MCF 10A (cell line): ENCODE results near the gene DNAJA3. TPM values are rescaled to one million over a fixed set of nuclear protein-coding genes. Genes with fewer than 3 reads are reported as not detected.

Experiments
- Bru-seq: library from RNA; stranded (reverse); fragments of 400-500 nt; gene quantifications from one replicate; lab custom pipeline; 2021; lab: Mats Ljungman, UMichigan
- BruChase-seq, 2 experiments: library from RNA; stranded (reverse); fragments of 400-500 nt; gene quantifications; one replicate each; lab custom pipeline; 2021; lab: Mats Ljungman, UMichigan
- BruUV-seq: library from RNA; stranded (reverse); fragments of 400-500 nt; replicated peaks from 2 replicates; lab custom pipeline; 2021; lab: Mats Ljungman, UMichigan
- CTCF ChIA-PET: fragments of 300-600 bp; sonication (Branson Sonifier 250); formaldehyde crosslinking; extraction: SDS; loops from one replicate; lab custom pipeline; 2021; ENCODE audit warnings: antibody characterized with exemption, inconsistent platforms; lab: Yijun Ruan, JAX
- POLR2A ChIA-PET: fragments of 300-600, 350-650 bp; sonication (Branson Sonifier 250); formaldehyde crosslinking; extraction: SDS; loops from one replicate; lab custom pipeline; 2020; ENCODE audit warnings: antibody characterized with exemption, inconsistent platforms; lab: Yijun Ruan, JAX
- DNase-seq: peaks from one replicate; pipeline ENCODE4 v3.0.0-alpha.2; 2018; ENCODE audit not compliant: unreplicated experiment
- H3K27ac Mint-ChIP-seq: one replicate; pipeline ENCODE4 v1.8.0; 2022; ENCODE audit warnings: mild to moderate bottlenecking, low read depth, mixed read lengths; ENCODE audit not compliant: unreplicated experiment
- H3K27me3 Mint-ChIP-seq: one replicate; pipeline ENCODE4 v1.8.0; 2022; ENCODE audit warnings: mixed read lengths; ENCODE audit not compliant: insufficient read depth, unreplicated experiment
- H3K36me3 Mint-ChIP-seq: one replicate; pipeline ENCODE4 v1.8.0; 2022; ENCODE audit warnings: mild to moderate bottlenecking, moderate library complexity, mixed read lengths; ENCODE audit not compliant: insufficient read depth, unreplicated experiment
- H3K4me1 Mint-ChIP-seq: one replicate; pipeline ENCODE4 v1.8.0; 2022; ENCODE audit warnings: mixed read lengths; ENCODE audit not compliant: insufficient read depth, unreplicated experiment
- H3K4me3 Mint-ChIP-seq: one replicate; pipeline ENCODE4 v1.8.0; 2022; ENCODE audit warnings: mild to moderate bottlenecking, moderate library complexity, mixed read lengths; ENCODE audit not compliant: unreplicated experiment
- H3K9me3 Mint-ChIP-seq: one replicate; pipeline ENCODE4 v1.8.0; 2022; ENCODE audit warnings: mixed read lengths; ENCODE audit not compliant: unreplicated experiment
- CTCF ChIP-seq: fragments of 200-600 bp; IDR thresholded peaks from one replicate; pipeline ENCODE4 v1.8.0; 2022; ENCODE audit warnings: antibody characterized with exemption, mild to moderate bottlenecking; ENCODE audit not compliant: unreplicated experiment
- intact Hi-C: fragments of 100-400 bp; cut with micrococcal nuclease; formaldehyde crosslinking; loops from 2 replicates; pipeline ENCODE4 v1.14.1; 2022
- long read RNA-seq: library from polyadenylated mRNA; stranded (forward); transcript quantifications from one replicate; pipeline ENCODE4 v2.0.0, GENCODE V29; 2022
- total RNA-seq: library from RNA; stranded (reverse); gene quantifications from 2 replicates; pipeline ENCODE4 v1.2.3, GENCODE V29; 2022

DNAJA3 gene
- total RNA-seq = 98.1 and 101 TPM in 2 replicates
- Bru-seq, nascent RNA = percentile 77 among the genes with signal in this experiment
- percentile 89 among the genes with signal in this experiment for BruChase-seq, experiment 1, labeled RNA remaining after a 6-hour chase
- BruChase-seq, experiment 2, labeled RNA remaining after a 2-hour chase = percentile 82 among the genes with signal in this experiment
- long read RNA-seq, transcript DNAJA3-201 (12 exons, 2,763 nt) = minor isoform, 149 of 496 reads
- long read RNA-seq, transcript DNAJA3-202 (11 exons, 2,591 nt) = major isoform, 269 of 496 reads
- long read RNA-seq, partial matches to known transcripts = 9 of 496 reads
- long read RNA-seq, other reads (novel, unspliced or antisense) = 67 of 496 reads

GRCh38 chr16:4425378-4426020 is at the start of gene DNAJA3:
Gene DNAJA3 (plus strand): TSS chr16:4425868. CDS start chr16:4425882, 14 bp downstream.
- ChIA-PET POLR2A (interaction anchor here (0.7 to 1.4 kb wide), 8 partner anchors 9 to 832 kb away, joined by 3 to 10 read pairs (median 4); partner anchors contain the start of gene CORO7), CTCF (no interaction called here)
- no peaks in the 10 kb centered on the region for H3K9me3 Mint-ChIP-seq
- peaks cover 20% of the 10 kb centered on the region for H3K36me3 Mint-ChIP-seq
- no peak for TF ChIP-seq CTCF
- peak within 1 kb of the TSS; percentile 95 for H3K4me3 Mint-ChIP-seq
- intact Hi-C loops = no loop called here
- DNase-seq = peak; percentile 95
- H3K27ac Mint-ChIP-seq = peak within 1 kb of the TSS; percentile 97
- peaks cover 11% of the 10 kb centered on the region for H3K4me1 Mint-ChIP-seq
- H3K27me3 Mint-ChIP-seq = no peaks in the 10 kb centered on the region
- BruUV-seq = no TSS peak

- ChIA-PET CTCF (interaction anchor here (0.7 to 5.0 kb wide), 4 partner anchors 12 to 32 kb away, joined by 3 to 47 read pairs (median 13); no protein-coding TSS in a partner anchor), POLR2A (interaction anchor here (0.7 kb wide), 1 partner anchor 567 kb away, joined by 4 read pairs; no protein-coding TSS in a partner anchor)
- DNase-seq = peak; percentile 65
- intact Hi-C loops = no loop called here
- Mint-ChIP-seq H3K27me3 (no peaks in the 10 kb centered on the region), H3K9me3 (no peaks in the 10 kb centered on the region), H3K36me3 (peaks cover 6% of the 10 kb centered on the region), H3K27ac (no peak overlapping the region), H3K4me1 (peaks cover 26% of the 10 kb centered on the region), H3K4me3 (no peak overlapping the region)
- TF ChIP-seq CTCF = no peak
- no TSS peak for BruUV-seq
These were observed 49.4 kb upstream of the DNAJA3 start for GRCh38 chr16:4376126-4376892.

GRCh38 chr16:4376893-4377572 is 48.6 kb upstream of the DNAJA3 start:
- CTCF ChIA-PET = interaction anchor here (1.3 to 5.0 kb wide), 3 partner anchors 18 to 26 kb away, joined by 3 to 22 read pairs (median 17); no protein-coding TSS in a partner anchor
- H3K36me3 Mint-ChIP-seq = peaks cover 6% of the 10 kb centered on the region
- H3K4me3 Mint-ChIP-seq = no peak overlapping the region
- no peaks in the 10 kb centered on the region for H3K27me3 Mint-ChIP-seq
- no peak for DNase-seq
- POLR2A ChIA-PET = interaction anchor here (1.1 to 1.2 kb wide), 2 partner anchors 8 to 18 kb away, joined by 4 read pairs; no protein-coding TSS in a partner anchor
- peaks cover 26% of the 10 kb centered on the region for H3K4me1 Mint-ChIP-seq
- BruUV-seq = no TSS peak
- no peak for TF ChIP-seq CTCF
- intact Hi-C loops = no loop called here
- H3K27ac Mint-ChIP-seq = no peak overlapping the region
- no peaks in the 10 kb centered on the region for H3K9me3 Mint-ChIP-seq
